NT2/D1 (cell line): ENCODE results near the gene PLCD4.

Source experiments
- DNase-seq: peaks from one replicate; pipeline ENCODE4 v3.0.0-alpha.2; 2011; ENCODE audit warnings: low read depth, low spot score
- H3K27me3 ChIP-seq: 2 replicates; pipeline ENCODE4 v1.6.0; 2011; ENCODE audit warnings: mild to moderate bottlenecking; ENCODE audit not compliant: insufficient read length, insufficient read depth
- H3K36me3 ChIP-seq: 2 replicates; pipeline ENCODE4 v1.6.1; 2011; ENCODE audit warnings: mild to moderate bottlenecking, low read length, mixed read lengths; ENCODE audit not compliant: insufficient read depth, insufficient read length
- H3K4me1 ChIP-seq: 2 replicates; pipeline ENCODE4 v1.5.1; 2011; ENCODE audit not compliant: insufficient read depth, insufficient read length
- H3K4me3 ChIP-seq: 2 replicates; pipeline ENCODE4 v1.5.1; 2011; ENCODE audit warnings: low read depth; ENCODE audit not compliant: insufficient read length
- H3K9ac ChIP-seq: 2 replicates; pipeline ENCODE4 v1.6.0; 2011; ENCODE audit warnings: low read depth; ENCODE audit not compliant: insufficient read length
- H3K9me3 ChIP-seq: 2 replicates; pipeline ENCODE4 v1.5.1; 2011; ENCODE audit warnings: mild to moderate bottlenecking, low read length; ENCODE audit not compliant: insufficient read depth
- SUZ12 ChIP-seq: IDR thresholded peaks from 2 replicates; pipeline ENCODE4 v1.6.1; 2011; ENCODE audit not compliant: insufficient read length, insufficient read depth; ENCODE audit errors: extremely low read depth
- YY1 ChIP-seq: IDR thresholded peaks from 2 replicates; pipeline ENCODE4 v1.6.1; 2011; ENCODE audit not compliant: insufficient read length, insufficient read depth
- ZNF274 ChIP-seq: IDR thresholded peaks from 2 replicates; pipeline ENCODE4 v1.6.1; 2011; ENCODE audit warnings: mild to moderate bottlenecking, low read depth, low read length

The PLCD4 gene

DNA sequence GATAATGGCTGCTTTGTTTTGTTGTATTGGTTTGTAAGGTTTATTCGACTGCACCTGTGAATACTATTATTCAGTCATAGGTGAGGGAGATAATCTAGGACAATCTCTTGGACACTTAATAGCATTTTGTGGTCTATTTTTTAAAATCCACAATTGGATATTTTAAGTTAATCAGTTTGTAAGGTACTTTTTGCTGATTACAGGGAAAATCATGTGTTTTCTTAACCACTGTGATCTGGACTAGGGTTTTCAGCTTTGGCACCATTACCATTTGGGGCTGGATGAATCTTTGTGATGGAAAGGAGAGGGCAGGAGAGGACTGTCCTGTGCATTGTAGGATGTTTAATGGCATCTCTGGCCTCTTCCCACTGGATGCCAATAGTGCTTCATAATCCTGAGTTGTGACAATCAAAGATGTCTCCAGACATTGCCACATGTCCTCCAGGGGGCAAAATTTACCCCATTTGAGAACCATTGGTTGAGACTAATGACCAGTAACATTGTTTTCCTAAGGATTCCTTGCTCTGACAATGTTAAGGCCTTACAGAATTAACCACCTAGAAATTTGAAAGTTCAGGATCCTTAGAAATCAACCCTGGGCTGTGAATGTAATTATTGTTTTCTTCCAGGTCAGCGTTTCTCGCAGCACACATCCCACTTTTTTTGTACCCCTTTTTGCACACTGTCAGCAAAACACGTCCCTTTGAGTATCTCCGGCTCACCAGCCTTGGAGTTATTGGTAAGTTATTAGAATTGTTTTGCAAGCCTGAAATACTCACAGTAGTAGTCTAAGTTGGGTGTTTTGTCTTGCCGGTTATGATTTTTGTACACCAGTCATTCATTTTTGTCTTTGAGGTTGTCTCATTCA is 23.5 kb upstream of the PLCD4 start:
- H3K36me3 ChIP-seq = peaks cover 79% of the 10 kb centered on the region
- no peak overlapping the region for H3K4me3 ChIP-seq
- H3K4me1 ChIP-seq = no peaks in the 10 kb centered on the region
- TF ChIP-seq YY1 = no peak
- no peak for DNase-seq
- H3K9ac ChIP-seq = no peak overlapping the region
- H3K27me3 ChIP-seq = no peaks in the 10 kb centered on the region
- H3K9me3 ChIP-seq = no peaks in the 10 kb centered on the region

DNA sequence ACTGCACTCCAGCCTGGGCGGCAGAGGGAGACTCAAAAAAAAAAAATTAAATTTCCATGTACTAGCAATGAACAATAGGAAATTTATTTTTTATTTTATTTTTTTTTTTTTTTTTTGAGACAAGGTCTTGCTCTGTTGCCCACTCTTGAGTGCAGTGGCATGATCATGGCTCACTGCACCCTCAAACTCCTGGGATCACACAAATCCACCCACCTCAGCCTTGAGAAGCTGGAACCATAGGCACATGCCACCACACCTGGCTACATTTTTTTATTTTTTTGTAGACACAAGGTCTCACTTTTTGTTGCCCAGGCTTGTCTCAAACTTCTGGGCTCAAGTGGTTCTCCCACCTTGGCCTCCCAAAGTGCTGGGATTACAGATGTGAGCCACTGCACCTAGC is 22.2 kb upstream of the PLCD4 start:
- no peaks in the 10 kb centered on the region for H3K9me3 ChIP-seq
- H3K36me3 ChIP-seq = peaks cover 86% of the 10 kb centered on the region
- no peaks in the 10 kb centered on the region for H3K4me1 ChIP-seq
- DNase-seq = no peak
- H3K27me3 ChIP-seq = no peaks in the 10 kb centered on the region
- H3K9ac ChIP-seq = no peak overlapping the region
- TF ChIP-seq YY1 = no peak
- no peak for TF ChIP-seq ZNF274
- TF ChIP-seq SUZ12 = no peak
- no peak overlapping the region for H3K4me3 ChIP-seq

DNA sequence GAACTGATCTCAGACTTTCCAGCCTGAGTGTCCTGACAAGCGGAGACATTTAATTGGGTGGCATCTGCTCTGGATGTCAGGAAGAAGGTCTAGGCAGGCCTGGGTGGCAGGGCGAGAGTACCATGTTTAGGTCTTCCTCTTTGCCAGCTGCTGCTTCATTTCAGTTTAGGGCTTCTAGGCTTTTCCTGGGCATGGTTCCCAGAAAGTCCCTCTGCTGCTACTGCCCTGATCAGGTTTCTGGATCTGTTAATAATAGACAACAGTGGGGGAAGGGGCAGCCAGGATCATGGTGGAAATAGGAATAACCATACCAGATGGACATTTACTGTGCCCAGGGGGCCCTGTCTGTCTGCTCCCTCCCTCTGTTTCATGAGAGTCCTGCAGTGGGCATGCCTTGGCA is 2.3 kb upstream of the PLCD4 start:
- no peak for DNase-seq
- Histone ChIP-seq H3K4me3 (no peak overlapping the region), H3K4me1 (peaks cover 7% of the 10 kb centered on the region), H3K36me3 (no peaks in the 10 kb centered on the region), H3K9me3 (no peaks in the 10 kb centered on the region), H3K9ac (no peak overlapping the region), H3K27me3 (no peaks in the 10 kb centered on the region)
- TF ChIP-seq YY1 = no peak
- no peak for TF ChIP-seq ZNF274
- TF ChIP-seq SUZ12 = no peak

DNA sequence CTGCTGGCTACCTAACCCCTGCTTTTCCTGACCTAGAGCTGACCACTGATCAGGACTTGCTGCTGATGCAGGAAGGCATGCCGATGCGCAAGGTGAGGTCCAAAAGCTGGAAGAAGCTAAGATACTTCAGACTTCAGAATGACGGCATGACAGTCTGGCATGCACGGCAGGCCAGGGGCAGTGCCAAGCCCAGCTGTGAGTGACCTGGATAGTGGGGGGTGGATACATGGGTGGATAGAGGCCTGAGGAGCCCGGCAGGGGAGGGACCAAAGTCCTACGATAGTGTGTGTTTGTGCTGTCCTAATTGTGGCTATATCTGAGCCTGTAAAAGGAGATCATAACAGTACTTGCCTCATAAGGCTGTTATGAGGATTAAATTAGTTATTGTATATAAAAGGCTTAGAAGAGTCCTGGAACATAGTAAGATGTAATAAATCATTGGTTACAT is 8.2 kb downstream of the PLCD4 start:
- Histone ChIP-seq H3K36me3 (no peaks in the 10 kb centered on the region), H3K27me3 (no peaks in the 10 kb centered on the region), H3K4me3 (no peak overlapping the region), H3K9me3 (no peaks in the 10 kb centered on the region), H3K9ac (no peak overlapping the region), H3K4me1 (no peaks in the 10 kb centered on the region)
- TF ChIP-seq YY1 = no peak
- no peak for TF ChIP-seq ZNF274
- no peak for TF ChIP-seq SUZ12
- no peak for DNase-seq

DNA sequence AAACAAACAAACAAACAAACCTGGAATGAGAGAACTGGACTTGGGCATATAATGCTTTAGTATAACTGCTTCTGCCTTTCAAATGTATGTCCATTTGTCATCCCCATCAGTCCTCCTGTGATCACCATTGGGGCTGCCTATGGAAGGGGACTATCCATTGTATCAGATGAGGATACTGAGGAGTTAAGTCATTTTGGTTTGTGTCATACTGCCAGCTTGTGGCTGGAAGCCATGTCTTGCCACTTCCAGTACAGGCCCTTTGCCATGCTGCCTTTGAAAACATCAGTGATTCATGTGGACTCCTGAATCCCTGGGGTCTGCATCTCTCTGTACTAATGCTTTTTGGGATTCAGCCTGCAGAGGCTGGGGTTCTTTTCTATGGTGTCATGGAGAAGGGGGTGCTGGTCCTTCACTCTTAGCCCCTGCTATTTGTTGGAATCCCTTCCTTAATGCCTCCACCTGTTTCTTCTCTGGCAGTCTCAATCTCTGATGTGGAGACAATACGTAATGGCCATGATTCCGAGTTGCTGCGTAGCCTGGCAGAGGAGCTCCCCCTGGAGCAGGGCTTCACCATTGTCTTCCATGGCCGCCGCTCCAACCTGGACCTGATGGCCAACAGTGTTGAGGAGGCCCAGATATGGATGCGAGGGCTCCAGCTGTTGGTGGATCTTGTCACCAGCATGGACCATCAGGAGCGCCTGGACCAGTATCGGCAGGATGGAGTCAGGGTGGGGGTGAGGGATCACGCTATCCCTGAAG is 10.6 kb downstream of the PLCD4 start:
- no peaks in the 10 kb centered on the region for H3K9me3 ChIP-seq
- H3K36me3 ChIP-seq = no peaks in the 10 kb centered on the region
- H3K9ac ChIP-seq = no peak overlapping the region
- no peak overlapping the region for H3K4me3 ChIP-seq
- H3K4me1 ChIP-seq = no peaks in the 10 kb centered on the region
- no peak for TF ChIP-seq SUZ12
- no peak for TF ChIP-seq ZNF274
- TF ChIP-seq YY1 = no peak
- H3K27me3 ChIP-seq = no peaks in the 10 kb centered on the region
- no peak for DNase-seq

DNA sequence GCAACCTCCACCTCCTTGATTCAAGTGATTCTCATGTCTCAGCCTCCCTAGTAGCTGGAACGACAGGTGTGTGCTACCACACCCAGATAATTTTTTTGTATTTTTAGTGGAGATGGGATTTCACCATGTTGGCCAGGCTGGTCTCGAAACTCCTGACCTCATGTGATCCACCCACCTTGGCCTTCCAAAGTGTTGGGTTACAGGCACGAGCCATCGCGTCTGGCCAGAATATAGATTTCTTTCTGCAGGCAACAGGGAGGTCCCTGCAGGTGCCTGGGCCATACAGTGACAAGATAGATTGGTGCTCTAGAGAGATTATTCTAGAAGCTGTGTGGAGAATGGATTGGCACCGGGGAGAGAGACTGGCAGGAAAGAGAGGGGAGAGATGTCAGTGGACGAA is 13.3 kb downstream of the PLCD4 start:
- TF ChIP-seq ZNF274 = no peak
- TF ChIP-seq YY1 = no peak
- TF ChIP-seq SUZ12 = no peak
- Histone ChIP-seq H3K9me3 (no peaks in the 10 kb centered on the region), H3K4me1 (no peaks in the 10 kb centered on the region), H3K36me3 (no peaks in the 10 kb centered on the region), H3K27me3 (no peaks in the 10 kb centered on the region), H3K4me3 (no peak overlapping the region), H3K9ac (no peak overlapping the region)
- no peak for DNase-seq

DNA sequence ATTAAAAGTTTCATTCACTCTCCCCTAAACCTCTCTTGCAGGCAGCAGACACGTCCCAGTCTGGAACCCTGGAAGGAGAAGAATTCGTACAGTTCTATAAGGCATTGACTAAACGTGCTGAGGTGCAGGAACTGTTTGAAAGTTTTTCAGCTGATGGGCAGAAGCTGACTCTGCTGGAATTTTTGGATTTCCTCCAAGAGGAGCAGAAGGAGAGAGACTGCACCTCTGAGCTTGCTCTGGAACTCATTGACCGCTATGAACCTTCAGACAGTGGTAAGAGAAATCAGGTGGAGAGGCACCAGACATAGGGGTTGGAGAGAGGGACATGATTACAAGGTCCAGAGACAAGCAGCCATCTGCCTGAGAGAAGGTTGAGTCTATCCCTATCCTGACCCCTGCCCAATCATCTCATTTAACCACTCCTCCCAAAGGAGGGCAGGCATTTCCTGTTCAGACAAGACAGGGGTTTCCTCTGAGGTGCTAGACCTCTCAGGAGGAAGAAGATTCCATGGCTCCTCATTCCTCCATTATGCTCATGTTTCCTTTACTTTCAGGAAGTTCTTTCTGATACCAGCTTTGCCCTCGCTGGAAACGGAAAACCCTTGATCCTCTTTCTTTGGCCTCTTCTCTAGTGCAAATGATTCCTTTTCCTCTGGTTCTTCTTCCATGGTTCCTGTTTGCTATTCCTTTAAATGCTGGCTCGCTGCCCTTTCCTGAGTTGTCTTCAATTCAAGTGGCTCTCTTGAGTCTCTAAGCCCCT is 15.1 kb downstream of the PLCD4 start:
- Histone ChIP-seq H3K36me3 (no peaks in the 10 kb centered on the region), H3K4me3 (no peak overlapping the region), H3K27me3 (no peaks in the 10 kb centered on the region), H3K9ac (no peak overlapping the region), H3K9me3 (no peaks in the 10 kb centered on the region), H3K4me1 (no peaks in the 10 kb centered on the region)
- no peak for DNase-seq
- no peak for TF ChIP-seq YY1
